ENCODE measurements around the gene LYRM4.

DNA sequence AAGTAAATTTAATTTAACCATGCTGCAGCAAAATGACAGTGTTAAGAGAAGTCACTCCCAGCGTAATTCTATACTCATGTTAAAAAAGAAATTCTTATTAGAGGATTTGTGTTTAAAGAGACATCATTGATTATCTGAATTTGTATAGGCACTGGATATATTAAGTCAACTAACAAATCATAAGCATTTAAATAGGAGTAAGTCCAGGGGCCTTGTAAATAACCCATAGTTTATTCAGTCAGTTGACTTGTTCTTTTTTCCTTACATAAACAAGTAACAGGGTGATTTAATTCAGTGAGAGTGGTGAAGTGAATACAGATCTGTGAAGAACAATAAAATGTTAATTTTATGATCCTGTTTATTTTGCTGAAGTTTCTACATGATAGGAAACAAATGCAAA is 22.4 kb downstream of the LYRM4 start:
- TF ChIP-seq, protein P1, sequence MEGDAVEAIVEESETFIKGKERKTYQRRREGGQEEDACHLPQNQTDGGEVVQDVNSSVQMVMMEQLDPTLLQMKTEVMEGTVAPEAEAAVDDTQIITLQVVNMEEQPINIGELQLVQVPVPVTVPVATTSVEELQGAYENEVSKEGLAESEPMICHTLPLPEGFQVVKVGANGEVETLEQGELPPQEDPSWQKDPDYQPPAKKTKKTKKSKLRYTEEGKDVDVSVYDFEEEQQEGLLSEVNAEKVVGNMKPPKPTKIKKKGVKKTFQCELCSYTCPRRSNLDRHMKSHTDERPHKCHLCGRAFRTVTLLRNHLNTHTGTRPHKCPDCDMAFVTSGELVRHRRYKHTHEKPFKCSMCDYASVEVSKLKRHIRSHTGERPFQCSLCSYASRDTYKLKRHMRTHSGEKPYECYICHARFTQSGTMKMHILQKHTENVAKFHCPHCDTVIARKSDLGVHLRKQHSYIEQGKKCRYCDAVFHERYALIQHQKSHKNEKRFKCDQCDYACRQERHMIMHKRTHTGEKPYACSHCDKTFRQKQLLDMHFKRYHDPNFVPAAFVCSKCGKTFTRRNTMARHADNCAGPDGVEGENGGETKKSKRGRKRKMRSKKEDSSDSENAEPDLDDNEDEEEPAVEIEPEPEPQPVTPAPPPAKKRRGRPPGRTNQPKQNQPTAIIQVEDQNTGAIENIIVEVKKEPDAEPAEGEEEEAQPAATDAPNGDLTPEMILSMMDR (IDR thresholded peaks at IDR 0.05; ENCODE audit: insufficient read depth, low read length) = no peak
- TF ChIP-seq POLR2AphosphoS5 (IDR thresholded peaks at IDR 0.05; ENCODE audit: low read depth) = no peak
